ENCODE measurements around the gene HSPA14.
"Not testable (repeated sequence)": the region's sequence is repeated elsewhere in the genome, so short reads cannot be mapped to it uniquely, and the experiment has no call there.

Gene HSPA14, protein sequence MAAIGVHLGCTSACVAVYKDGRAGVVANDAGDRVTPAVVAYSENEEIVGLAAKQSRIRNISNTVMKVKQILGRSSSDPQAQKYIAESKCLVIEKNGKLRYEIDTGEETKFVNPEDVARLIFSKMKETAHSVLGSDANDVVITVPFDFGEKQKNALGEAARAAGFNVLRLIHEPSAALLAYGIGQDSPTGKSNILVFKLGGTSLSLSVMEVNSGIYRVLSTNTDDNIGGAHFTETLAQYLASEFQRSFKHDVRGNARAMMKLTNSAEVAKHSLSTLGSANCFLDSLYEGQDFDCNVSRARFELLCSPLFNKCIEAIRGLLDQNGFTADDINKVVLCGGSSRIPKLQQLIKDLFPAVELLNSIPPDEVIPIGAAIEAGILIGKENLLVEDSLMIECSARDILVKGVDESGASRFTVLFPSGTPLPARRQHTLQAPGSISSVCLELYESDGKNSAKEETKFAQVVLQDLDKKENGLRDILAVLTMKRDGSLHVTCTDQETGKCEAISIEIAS
- 24.9 to 34.9 reads per million in 2 donors for total RNA-seq

DNA sequence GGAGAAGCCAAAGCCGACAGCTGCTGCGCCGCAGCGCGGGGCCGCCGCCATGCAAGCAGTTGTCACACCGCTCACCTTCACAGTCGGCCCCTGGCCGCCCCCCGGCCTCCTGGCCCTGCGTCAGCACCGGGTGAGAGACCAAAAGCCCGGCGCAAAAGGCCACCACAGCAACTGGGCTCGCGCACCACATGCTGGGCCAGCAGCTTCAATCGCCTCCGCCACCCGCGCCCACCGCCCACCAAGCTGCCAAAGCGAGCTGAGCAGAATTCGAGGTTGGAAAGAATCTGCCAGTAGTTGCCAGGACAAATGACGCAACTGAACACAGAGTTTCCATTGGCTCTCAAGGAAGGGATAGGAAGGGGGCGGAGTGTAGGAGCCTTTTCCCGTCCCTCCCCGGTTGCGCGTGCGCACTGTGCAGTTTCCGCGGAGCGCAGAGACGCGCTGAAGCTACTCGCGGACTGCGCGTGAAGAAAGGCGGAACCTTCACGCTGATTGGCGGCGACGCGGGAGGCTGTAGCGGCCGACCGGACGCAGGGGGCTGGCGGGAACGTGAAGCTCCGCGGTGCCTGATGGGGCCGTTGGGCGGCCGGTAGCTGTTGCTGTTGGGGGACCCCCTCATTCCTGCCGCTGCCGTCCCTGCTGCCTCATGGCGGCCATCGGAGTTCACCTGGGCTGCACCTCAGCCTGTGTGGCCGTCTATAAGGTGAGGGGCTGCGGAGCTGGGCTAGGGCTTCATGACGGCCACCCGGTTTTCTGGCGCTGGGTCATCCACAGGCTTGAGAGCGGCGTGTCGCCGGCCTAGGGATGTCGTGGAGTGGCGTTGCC, at the start of gene HSPA14, which contains the start of the genes CDNF and MSANTD7:
HSPA14 (plus strand) TSS at position 550 of the 825 bp plus-strand sequence; CDS start at position 647, 97 bp downstream.
CDNF (minus strand) TSS at position 281 of the 825 bp plus-strand sequence; CDS start at position 190, 91 bp downstream.
MSANTD7 (plus strand) TSS at position 550 of the 825 bp plus-strand sequence. CDS start 3,979 bp downstream, outside the sequence.
- peak; percentile 99 for DNase-seq

DNA sequence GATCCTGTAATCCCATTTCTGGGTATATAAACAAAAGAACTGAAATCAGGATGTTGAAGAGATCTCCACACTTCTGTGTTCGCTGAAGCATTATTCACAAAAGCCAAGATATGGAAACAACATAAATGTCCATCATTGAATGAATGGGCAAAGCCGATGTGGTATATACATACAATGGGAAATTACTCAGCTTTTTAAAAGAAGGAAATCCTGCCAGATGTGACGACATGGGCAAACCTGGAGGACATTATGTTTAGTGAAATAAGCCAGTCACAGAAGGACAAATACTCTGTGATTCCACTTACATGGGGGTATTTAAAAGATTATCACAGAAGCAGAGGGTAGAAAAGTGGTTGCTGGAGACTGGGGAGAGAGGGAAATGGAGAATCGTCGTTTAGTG, 39.5 kb upstream of the HSPA14 start:
- DNase-seq: no peak

DNA sequence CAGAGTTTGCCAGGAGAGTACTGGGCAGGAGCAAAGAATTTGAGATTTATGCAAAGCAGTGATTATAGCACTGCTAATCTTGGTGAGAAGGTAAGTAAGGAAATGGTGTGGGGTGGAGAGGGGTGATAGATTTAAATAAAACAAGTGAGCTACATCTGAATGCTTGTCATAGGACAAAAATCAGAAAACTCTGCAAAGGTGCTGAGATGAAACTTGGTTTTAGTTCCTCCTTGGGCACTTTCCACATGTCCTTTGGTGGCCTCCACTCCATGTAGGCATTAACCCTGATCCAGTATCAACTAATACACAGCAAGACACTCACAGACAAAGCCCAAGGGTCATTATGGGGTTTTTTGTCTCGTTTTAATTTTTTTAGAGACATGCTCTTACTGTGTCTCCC, 37.7 kb upstream of the HSPA14 start:
- no peak for DNase-seq

DNA sequence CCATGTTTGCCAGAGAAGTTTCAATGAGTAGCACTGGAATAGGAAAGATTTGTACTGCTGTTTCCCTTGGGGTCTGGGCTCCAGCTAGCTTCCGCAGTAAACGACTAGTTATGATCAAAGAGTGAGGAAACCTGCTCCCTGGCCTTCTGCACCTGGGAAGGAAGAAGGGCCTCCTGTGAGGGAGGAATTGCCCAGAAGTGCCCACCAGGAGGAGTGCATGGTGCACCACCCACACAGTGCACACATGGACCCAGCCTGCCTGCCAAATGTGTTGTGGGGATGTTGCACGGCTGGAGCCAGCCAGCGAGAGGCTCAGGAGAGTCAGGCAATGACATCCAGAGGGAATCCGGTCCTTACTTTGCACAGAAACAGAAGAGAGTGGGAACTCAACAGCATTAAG, 36.4 kb upstream of the HSPA14 start:
- DNase-seq: no peak

DNA sequence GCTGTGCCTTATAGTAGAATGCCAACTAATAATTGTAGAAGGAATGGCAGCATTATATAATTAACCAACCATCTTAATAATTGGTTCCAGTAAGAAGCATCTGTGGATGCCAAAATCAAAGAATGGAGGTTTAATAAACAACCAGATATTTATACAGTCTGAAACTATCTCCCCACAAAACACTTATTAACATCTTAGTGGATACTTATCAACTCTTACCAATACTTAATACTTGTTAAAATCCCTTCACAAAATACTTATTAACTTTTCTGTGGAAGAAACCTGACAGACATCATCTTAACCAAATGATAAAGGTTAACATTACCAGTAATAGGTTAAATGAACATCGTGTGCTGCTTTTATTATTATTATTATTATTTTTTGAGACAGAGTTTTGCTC, 34.3 kb upstream of the HSPA14 start:
- no peak for DNase-seq

DNA sequence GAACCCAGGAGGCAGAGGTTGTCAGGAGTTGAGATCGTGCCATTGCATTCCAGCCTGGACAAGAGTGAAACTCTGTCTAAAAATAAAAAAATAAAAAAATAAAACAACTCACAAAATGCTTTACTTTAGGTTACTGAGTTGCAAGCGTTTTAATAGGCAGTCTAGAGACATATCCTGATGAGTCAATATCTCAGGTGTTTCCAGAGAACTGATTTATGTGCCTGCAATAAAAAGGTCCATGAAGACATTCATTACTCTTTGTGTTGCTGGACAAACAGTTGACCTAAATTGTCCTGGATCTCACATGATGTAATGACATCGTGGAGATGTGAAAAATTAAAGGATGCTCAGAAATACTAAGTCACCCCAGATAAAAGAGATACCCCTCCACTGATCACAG, 31.8 kb upstream of the HSPA14 start:
- DNase-seq: no peak

DNA sequence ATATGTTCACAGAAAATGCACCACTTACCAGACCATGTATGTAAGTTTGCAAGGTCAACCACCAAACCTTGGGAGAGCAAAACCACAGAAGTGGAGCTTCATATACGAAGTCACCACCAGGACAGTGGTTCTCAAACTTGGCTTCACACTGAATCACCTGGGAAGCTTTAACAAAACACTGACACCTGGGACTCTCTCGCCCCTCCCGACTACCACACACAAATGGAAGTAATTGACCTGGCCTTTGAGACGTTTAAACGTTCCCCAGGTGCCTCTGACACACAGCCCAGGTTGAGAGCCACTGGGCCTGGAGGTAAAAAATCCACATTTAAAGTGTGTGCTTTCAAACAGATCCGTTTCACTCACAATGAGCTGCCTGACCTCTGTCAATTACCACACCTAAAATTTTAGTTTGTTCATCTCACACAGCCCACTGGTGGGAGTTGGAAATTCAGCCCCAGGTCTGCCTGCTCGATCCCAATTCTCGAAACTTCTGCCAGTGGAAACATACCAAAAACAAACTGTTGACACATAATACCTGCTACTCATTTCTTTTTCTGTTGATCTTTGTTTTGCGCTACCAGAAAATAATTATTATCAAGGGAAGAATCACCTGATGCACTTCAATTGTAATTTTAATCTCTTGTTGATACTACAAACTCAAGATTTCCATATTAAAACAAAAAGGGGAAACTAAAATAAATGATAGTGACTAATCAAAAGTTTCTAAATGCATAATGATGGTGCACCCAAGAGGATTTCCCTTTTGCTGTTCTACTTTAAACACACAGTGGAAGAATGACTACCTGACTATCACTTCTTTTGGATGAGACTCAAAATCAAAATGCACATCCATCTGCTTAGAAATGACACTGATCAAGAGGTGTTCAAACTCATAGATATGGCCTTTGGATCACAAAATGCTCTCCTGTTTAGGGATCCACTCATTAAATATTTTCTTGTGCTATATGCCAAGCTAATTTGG, 26.8 kb upstream of the HSPA14 start:
- no peak for DNase-seq

DNA sequence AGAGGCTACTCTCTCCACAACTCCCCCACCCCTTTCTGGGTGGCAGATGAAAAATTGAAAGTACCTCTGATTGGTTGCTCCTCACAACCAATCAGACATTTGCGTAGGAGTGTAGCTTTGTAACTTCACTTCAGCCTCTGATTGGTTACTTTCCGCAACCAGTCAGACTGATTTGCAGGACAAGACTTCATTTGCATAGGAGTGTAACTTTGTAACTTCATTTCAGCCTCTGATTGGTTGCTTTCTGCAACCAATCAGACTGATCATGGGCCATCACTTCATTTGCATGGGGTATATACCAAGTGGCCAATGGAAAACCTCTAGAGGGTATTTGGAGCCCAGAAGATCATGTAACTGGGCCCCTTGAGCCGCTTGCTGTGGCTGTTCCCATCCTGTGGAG, 25.8 kb upstream of the HSPA14 start:
- DNase-seq: peak in 1 of 5 experiments; percentile 51

DNA sequence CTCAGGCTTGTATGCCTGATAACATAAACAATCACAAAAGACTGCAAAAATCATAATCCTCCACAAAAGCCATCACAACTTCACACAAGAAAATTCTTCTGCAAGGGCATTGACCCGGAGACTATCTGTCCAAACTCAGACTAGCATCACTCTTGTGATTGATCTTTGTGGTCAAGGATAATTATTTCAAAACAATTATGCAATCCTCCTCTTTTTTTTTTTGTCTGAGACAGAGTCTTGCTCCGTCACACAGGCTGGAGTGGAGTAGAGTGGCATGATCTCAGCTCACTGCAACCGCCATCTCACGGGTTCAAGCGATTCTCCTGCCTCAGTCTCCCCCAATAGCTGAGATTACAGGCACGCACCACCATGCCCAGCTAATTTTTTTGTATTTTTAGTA, 22.4 kb upstream of the HSPA14 start:
- DNase-seq: no peak

DNA sequence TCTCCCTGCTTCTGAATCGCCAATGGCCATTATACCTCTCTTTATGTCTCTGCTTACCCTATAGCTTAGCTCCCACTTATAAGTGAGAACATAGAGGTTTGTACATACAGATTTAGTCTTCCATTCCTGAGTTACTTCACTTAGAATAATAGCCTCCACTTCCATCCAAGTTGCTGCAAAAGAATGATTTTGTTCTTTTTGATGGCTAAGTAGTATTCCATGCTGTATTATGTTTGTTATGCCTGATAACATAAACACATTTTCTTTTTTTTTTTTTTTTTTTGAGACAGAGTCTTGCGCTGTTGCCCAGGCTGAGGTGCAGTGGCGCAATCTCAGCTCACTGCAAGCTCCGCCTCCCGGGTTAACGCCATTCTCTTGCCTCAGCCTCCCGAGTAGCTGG, 21.4 kb upstream of the HSPA14 start:
- DNase-seq: not testable (repeated sequence)

DNA sequence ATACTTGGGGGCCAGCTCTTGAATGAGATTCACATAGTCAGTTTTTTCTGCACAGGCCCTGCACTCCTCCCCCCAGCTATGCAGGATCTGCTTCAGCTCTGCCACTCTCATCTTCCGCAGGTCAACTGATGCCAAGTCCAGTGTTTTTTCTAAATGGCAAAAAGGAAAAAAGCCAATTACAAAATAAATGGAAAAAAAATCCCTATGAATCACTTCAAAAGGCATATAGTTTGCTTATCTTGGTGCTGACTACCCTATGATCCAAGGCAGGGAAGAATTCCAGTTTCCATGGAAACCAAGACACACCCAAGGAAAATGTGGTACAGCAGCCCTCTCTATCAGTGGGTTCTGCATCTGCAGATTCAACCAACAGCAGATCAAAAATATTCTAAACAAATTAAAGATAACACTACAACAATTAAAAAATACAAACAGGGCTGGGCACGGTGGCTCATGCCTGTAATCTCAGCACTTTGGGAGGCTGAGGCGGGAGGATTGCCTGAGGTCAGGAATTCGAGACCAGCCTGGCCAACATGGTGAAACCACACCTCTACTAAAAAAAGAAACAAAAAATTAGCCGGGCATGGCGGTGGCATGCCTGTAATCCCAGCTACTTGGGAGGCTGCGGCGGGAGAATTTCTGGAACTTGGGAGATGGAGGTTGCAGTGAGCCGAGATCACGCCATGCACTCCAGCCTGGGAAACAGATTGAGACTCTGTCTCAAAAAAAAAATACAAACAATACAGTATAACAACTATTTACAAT, 17.9 kb upstream of the HSPA14 start:
- DNase-seq: no peak

DNA sequence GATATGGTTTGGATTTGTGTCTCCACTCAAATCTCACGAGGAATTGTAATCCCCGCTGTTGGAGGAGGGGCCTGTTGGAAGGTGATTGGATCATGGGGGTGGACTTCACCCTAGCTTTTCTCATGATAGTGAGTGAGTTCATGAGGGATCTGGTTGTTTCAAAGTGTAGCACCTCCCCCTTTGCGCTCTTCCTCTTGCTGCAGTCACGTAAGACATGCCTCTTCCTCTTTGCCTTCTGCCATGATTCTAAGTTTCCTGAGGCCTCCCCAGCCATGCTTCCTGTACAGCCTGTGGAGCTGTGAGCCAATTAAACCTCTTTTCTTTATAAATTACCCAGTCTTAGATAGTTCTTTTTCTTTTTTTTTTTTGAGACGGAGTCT, 17.3 kb upstream of the HSPA14 start:
- no peak for DNase-seq

DNA sequence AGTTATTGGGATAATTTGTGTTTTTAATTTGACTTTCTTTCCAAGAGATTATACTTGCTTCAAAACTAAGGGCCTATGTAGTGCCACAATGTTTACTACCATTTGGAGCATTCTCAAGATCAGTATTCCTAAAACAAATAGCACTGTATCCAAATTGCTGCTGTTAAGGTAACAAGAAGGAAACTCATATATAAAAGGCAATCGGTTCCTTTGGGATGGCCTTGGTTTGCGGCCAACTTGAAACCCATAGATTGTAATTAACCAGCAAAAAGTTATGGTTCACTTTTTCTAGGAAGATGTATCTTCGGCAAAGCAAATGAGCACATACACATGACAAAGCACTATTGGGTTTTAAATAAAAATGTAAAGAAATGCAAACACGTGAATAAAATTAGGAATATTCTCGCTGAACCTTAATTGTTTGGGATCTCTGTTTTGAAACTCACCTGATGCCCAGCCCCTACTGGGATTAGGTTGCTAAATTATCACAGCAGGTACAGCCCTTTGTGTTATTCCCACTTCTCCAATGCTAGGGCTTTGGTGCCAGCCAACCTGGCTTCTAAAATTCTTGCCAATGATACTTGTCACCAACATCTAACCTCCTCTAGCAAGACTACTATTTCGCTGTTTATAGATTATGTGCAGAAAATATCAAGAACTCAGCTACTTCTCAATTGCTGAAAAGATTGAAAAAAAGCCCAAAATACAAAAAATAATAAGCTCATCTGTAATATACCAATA, 16.3 kb upstream of the HSPA14 start:
- no peak for DNase-seq

DNA sequence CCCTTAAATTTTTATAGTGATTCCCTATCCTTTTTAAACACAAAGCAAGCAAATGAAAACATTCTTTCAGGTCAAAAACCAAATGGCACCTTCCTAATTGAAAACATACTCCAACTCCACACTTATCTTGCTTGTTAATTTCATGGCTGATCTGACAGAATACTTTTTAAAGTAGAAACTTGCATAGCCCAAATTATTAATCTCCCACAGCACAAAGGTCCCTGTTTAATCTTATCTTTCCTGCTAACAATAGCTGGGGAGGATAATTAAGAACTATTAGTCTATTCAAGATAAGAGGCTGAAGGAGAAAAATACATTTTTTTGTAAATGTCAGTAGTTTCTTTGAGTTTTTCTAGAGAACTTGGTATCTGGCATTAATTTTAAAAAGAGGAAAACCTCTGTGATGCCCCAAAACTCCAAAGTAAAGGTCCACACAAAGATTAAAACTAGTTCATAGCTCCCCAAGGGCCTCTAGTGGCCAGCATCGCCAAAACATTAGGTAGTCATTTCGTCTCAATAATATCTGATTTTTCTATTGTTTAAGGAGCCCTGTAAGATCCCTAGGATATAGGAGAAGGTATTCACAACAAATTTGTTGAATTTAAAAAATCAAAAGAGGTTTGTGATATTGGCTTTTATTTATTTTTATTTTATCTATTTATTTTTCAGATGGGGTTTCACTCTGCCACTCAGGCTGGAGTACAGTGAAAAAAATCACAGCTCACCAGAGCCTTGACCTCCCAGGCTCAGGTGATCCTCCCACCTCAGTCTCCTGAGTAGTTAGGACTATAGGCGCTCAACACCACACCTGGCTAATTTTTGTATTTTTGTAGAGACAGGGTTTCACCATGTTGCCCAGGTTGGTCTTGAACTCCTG, 15.0 kb upstream of the HSPA14 start:
- DNase-seq: peak in 3 of 5 experiments; percentile 11 to 57 (median 14)

DNA sequence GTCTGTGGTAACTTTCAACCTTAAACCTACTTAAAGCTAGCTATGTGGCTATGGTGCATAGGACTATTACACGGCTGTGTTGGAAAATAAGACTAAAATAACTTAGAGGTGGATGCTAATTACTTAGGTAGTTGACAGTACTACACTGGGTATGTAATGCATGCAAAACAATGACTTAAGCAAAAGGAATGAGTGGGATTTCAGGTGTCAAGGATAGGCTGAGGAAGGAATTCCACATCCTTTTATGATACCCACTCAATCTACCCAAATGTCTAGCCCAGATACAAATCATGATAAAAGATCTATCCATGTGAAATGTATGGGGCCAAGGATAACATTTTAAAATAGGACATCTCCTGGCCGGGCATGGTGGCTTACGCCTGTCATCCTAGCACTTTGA, 14.1 kb upstream of the HSPA14 start:
- DNase-seq: no peak

DNA sequence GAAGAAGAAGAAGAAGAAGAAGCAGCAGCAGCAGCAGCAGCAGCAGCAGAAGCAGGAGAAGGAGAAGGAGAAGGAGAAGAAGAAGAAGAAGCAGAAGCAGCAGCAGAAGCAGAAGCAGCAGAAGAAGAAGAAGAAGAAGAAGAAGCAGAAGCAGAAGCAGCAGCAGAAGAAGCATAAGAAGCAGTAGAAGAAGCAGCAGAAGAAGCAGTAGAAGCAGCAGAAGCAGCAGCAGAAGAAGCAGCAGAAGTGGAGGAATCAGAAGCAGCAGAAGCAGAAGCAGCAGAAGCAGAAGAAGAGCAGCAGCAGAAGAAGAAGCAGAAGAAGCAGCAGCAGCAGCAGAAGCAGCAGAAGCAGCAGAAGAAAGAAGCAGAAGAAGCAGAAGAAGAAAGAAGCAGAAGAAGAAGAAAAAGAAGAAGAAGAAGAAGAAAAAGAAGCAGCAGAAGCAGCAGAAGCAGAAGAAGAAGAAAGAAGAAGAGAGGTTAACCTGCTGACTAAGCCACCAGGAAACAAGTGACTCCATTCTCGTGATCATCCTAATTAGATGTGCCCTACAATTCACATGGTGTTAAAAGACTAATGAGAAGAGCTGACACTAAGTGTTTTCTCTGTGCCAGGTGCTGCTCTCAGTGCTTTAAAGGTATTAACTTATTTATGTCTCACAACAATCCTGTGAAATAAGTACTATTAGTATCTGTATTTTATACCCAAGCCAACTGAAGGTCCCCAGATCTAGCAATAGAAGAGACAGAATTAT, 11.9 kb upstream of the HSPA14 start:
- no peak for DNase-seq

DNA sequence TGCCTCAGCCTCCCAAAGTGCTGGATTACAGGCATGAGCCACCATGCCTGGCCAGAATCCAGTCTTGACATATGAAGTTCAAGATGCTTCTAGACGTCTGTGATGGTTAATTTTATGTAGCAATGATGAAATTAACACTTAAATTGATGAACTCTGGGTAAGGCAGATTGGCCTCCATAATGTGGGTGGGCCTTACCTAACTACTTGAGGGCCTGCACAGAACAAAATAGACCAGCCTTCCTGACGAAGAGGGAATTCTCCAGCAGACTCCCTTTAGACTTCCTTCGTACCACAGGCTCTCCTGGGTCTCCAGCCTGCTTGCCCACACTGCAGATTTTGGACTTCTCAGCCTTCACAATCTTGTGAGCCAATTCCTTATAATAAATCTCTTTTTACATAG, 5.0 kb upstream of the HSPA14 start:
- DNase-seq: no peak

DNA sequence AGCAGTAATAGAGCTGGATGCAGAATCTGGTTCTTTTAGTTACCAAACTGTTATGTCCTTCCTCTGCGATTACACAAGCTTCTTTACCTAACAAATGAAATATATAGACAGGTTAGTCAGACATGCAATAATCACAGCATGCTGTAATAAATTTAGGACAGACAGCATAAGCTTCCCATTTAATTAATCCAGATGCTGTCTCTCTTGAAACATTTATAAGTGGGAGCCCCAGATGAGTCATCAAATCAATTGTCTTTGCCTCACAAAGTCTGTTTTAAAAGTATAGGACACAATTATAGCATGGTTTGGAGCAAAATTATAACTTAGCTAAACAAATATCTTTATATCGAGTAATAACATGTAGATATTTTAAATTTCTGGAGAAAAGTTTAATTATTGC, 1.9 kb upstream of the HSPA14 start:
- no peak for DNase-seq

Data from T-helper 2 cell (primary cell).